Forelimb muscle (tissue), 1 donor: ENCODE data around the gene SLC22A2. TPM values are rescaled to one million over a fixed set of nuclear protein-coding genes. Genes with fewer than 3 reads are reported as not detected.

Source experiments
- DNase-seq: peaks from one replicate; pipeline ENCODE4 v3.0.0-alpha.2; 2013; ENCODE audit warnings: low read depth
- polyA plus RNA-seq: library from polyadenylated mRNA; unstranded; fragments of 120-200 nt; gene quantifications from one replicate; pipeline ENCODE4 v1.2.1, GENCODE V29; 2013; ENCODE audit not compliant: insufficient read length

The SLC22A2 gene
- polyA plus RNA-seq, 1 donor = not detected

- DNase-seq = no peak
Measured at GRCh38 chr6:160273750-160274149, 15.1 kb upstream of the SLC22A2 start.

DNA sequence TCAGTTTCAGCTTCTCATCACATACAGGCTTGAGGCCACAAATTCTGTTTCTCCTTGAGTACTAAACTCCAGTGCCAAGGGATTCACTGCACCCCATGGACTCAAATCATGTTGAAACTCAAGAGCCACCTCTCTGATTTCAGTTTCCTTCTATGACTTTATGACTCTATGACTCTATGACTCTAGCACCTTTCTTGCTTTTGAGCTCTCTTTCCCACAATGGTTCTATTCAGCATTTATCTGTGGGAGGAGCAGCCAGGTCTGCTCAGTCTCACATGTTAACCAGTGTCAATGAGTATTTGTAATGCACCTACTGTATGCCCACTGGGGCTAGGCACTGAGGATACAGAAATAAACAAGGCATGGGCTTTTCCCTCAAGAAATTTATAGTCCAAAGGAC lies 14.6 kb upstream of the SLC22A2 start:
- DNase-seq = no peak

- DNase-seq = no peak
Measured at GRCh38 chr6:160272707-160273106, 14.1 kb upstream of the SLC22A2 start.

DNA sequence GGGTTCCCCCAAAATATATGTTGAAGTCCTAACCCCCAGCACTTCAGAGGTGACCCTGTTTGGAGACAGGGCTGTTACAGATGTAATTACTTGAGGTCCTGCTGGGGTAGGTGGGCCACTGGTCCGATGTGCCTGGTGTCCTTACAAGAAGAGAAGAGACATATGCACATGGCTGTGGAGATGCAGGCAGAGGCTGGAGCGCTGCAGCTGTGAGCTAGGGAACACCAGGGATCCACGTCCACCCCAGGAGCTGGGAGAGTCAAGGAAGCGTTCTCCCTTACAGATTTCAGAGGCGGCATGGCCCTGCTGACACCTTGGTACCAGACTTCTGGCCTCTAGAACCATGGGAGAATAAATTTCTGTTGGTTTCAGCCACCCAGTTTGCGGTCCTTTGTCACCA lies 11.7 kb upstream of the SLC22A2 start:
- no peak for DNase-seq

GRCh38 chr6:160269771-160270170 lies 11.2 kb upstream of the SLC22A2 start:
- DNase-seq = no peak

DNA sequence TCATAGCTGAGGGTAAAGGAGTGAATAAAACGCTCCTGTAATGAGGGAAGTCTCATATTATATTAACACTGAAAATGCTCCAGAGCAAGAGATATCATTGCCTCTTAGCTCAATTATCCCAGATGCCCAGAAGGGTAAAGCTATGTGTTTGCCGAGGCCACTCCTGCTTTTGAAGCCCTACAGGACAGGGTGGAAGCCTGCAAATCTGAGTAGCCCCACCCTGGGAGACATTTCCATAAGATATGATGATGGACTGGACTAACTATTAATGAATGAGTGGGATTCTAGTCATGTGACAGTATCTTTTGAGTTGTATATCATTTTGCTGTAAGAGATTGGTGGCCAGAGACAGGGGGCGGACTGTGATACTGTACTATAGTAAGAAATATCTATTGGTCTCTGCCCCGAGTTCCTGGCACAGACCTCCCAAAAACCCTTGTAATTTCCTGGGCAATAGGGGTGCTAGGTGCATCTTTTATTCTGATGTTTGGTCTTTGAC lies 10.5 kb upstream of the SLC22A2 start:
- no peak for DNase-seq

DNA sequence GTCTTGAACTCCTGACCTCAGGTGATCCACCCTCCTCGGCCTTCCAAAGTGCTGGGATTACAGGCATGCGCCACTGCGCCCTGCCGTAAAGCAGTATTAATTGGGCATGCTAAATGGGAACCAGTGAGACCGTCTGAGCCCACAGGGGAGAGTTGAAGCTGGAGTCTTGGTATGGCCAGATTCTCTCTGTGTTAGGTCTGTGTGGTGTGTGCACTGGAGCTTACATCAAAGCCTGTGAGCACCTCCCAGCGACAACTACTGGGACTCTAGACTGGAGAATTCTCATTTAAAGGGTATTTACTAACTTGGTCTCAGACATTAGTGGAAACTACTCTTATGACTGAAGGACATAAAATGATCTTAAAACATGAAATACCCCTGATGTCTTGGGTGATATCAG lies 8.5 kb upstream of the SLC22A2 start:
- no peak for DNase-seq

- no peak for DNase-seq
Measured at GRCh38 chr6:160265869-160266476, 7.4 kb upstream of the SLC22A2 start.

- no peak for DNase-seq
Measured at GRCh38 chr6:160264061-160264612, 5.5 kb upstream of the SLC22A2 start.

DNA sequence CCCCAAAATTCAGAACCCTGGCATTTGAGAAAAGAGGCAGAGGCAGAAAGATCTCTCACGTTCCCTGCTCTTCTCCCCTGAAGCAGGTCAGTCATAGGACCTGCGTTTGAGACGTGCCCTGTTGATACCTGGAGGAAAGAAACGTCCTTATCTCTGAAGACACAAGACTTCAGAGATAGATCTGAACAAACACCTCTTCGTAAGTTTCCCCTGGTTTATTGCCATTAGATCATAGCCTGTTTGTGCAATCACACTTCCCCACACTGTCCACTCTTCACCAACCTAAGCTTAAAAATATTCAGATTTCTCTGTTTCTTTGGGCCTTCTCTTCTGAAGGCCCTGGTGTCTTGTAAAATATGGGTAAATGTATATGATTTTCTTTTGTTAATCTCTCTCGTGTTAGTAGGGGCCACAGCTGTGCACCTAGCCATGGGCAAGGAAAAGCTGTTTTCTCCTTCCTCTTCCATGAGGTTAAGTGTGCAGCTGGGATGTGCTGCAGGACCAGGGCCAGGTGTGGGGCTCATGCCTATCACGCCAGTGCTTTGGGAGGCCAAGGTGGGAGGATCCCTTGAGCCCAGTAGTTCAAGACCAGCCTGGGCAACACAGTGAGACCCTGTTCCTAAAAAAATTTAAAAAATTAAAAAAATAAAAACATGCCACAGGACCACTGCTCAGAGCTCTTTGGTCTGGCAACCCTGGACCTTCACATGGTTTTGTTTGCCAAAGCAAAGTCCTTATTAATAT lies 4.7 kb upstream of the SLC22A2 start:
- no peak for DNase-seq

DNA sequence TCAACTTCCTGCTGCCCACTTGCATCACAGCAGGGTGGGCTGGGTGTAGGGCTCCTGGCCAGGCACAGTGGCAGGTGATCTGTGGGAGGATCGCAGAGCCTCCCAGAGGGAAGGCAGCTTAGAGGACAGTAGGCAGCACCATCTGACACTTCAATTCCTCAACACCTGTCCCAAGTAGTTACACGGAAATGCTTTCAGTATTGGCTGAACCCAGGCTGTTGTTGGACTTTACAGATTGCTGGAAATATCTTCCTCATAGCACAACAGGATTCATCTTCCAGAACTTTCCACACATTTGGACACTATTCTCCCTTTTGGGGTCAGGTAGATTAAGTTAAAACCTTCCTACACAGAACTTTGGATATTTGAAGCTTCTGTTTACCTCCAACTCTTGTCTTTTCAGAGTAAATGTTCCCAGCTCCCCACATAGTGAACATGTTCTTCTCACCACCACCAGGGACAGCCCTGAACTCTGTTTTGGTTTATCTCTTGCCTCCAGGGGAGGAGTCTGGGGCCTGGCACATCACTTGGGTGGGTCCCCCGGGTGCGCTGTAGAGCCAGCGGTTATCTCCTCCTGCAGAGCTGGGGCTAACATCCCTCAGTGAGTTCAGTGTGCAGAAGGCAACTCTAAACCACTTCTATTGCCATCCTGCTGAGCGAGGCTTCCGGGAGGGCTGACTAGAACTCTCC lies 3.5 kb upstream of the SLC22A2 start:
- no peak for DNase-seq

- DNase-seq = no peak
Measured at GRCh38 chr6:160260803-160261450, 2.3 kb upstream of the SLC22A2 start.

- DNase-seq = no peak
Measured at GRCh38 chr6:160260367-160260766, 1.7 kb upstream of the SLC22A2 start.

GRCh38 chr6:160259598-160259997 lies 977 bp upstream of the SLC22A2 start:
- no peak for DNase-seq

DNA sequence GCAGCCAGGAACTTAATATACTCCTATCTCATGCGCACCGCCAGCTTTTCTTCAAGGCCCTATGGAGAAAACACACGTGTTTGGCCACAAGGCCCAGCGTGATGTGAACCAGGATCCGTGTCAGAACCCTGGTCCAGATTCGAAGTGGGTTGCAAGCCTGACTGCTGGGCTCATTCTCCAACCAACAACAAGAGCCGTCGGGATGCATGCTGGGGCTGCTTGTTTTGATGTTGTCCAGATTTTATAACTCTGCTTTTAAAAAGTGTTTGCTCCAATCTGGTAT lies 463 bp upstream of the SLC22A2 start:
- no peak for DNase-seq

- no peak for DNase-seq
Measured at GRCh38 chr6:160256445-160256844, 2.2 kb downstream of the SLC22A2 start.

- no peak for DNase-seq
Measured at GRCh38 chr6:160254467-160255312, 3.9 kb downstream of the SLC22A2 start.

GRCh38 chr6:160253714-160254113 lies 4.9 kb downstream of the SLC22A2 start:
- DNase-seq = no peak

DNA sequence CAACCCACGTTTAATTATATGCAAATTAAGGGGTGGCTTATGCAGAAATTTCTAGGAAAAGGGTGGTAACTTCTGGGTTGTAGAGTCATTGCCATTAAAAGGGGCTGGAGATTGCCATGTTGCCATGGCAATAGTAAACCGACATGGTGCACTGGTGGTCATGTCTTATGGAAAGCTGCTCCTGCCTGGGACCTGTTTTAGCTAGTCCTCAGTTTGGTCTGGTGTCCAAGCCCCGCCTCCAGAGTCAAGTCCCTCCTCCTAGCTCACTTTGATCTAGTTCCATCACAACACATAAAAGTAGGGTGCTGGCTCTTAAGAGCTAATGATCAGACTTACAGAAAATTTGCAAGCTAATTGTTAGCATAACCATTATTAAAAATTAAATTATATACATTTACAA lies 5.3 kb downstream of the SLC22A2 start:
- DNase-seq = no peak

DNA sequence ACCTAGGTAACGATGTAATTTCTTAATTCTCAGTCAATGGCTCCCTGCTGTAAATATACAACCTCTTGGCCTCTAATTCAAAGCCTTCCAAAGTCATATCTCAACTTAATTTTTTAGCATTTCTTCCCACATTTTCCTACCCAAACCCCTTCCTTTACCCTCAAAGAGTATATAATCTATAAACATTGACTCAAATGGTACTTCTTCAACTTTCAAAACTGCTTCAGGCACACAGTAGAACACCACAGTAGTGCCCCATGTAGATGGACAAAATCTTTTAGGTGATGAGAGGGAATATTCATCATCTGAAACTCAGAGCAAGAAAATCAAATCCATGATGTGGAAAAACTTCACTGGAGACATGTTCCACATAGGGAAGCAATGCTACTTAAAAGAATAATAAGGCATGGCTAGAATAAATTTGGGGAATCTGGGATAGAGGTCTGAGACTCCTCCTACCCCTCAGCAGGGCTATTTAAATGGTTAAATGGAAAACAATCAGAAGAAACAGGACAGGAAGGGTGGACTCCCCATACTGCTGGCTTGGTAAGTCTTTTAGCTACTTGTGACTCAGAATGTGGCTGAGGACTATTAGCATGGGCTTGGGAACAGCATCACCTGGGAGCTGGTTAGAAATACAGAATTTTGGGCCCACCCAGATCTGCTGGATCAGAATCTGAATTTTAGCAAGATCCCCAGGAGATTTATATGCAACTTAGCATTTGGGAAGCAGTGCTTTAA lies 6.4 kb downstream of the SLC22A2 start:
- DNase-seq = no peak

DNA sequence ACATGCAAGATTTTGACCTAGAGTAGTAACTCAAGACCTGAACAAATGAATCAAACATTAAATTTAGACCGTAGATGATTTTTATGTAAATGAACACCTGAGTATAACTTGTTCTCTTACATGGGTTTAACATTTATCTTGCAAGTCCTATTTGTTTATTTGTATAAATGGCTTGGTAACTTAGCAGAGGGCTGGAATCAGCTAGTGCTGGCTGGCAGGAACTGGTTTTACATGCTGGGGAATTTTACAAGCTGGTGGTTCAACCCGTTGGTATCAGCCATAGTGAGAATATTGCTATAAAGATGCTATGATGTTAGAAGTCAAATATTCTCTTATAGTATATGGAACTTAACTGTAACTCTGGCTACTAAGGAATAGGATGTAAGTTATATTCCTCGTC lies 8.9 kb downstream of the SLC22A2 start:
- no peak for DNase-seq
